Upper lobe of left lung (tissue), 4 donors: Measurements from ENCODE around the gene NDUFA7.

ENCODE experiments used
- POLR2A ChIP-seq, 4 donors: fragments of 450-650 bp; IDR thresholded peaks; one replicate each; pipeline ENCODE4 v1.5.1; 2016 to 2017; ENCODE audit warnings: antibody characterized with exemption in 4 of 4, mild to moderate bottlenecking in 2 of 4
- POLR2AphosphoS5 ChIP-seq, 2 donors: sonication (generic); formaldehyde crosslinking; IDR thresholded peaks; one replicate each; pipeline ENCODE4 v1.5.1; 2017; ENCODE audit warnings: antibody characterized with exemption in 2 of 2
- TF ChIP-seq, protein P1 (sequence below), 6 experiments: fragments of 450-650 bp in 4 of 6; fragments of 200-600 bp in 2 of 6; sonication (generic) in 2 of 6; IDR thresholded peaks; one replicate each; pipeline ENCODE4 v1.5.1; 2016 to 2019; ENCODE audit warnings: antibody characterized with exemption in 6 of 6

DNA sequence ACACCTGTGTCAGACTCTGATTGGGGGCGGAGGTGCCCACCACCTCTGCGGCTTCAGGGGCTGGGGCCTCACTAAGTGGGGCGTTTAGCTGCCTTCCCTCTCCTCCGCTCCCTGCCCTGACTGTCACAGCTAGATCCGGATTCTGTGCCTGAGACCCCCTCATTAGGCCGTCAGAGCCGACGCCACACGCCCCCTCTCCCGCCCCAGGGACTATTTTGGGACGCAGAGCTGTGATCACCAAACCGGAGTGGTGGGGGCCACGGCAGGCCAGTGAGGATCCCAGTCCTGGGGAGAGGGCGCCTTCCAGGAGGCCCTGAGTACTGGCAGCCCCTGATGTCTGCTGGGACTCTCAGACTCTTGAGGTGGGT lies 21.1 kb upstream of the NDUFA7 start:
- TF ChIP-seq, protein P1, sequence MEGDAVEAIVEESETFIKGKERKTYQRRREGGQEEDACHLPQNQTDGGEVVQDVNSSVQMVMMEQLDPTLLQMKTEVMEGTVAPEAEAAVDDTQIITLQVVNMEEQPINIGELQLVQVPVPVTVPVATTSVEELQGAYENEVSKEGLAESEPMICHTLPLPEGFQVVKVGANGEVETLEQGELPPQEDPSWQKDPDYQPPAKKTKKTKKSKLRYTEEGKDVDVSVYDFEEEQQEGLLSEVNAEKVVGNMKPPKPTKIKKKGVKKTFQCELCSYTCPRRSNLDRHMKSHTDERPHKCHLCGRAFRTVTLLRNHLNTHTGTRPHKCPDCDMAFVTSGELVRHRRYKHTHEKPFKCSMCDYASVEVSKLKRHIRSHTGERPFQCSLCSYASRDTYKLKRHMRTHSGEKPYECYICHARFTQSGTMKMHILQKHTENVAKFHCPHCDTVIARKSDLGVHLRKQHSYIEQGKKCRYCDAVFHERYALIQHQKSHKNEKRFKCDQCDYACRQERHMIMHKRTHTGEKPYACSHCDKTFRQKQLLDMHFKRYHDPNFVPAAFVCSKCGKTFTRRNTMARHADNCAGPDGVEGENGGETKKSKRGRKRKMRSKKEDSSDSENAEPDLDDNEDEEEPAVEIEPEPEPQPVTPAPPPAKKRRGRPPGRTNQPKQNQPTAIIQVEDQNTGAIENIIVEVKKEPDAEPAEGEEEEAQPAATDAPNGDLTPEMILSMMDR (IDR thresholded peaks at IDR 0.05): no peak
- TF ChIP-seq POLR2A (IDR thresholded peaks at IDR 0.05) (no peak), POLR2AphosphoS5 (IDR thresholded peaks at IDR 0.05) (peak in 1 of 2 donors; percentile 5)
